HG03060 (cell line): ENCODE results near the gene TEX30.
"Not testable (repeated sequence)": the region's sequence is repeated elsewhere in the genome, so short reads cannot be mapped to it uniquely, and the experiment has no call there.

ENCODE experiments used
- ATAC-seq: cut with Tn5 transposase; IDR thresholded peaks from one replicate; pipeline ENCODE4 v1.9.1; 2021; ENCODE audit warnings: low read depth, moderate number of reproducible peaks; ENCODE audit not compliant: unreplicated experiment

TEX30 gene

DNA sequence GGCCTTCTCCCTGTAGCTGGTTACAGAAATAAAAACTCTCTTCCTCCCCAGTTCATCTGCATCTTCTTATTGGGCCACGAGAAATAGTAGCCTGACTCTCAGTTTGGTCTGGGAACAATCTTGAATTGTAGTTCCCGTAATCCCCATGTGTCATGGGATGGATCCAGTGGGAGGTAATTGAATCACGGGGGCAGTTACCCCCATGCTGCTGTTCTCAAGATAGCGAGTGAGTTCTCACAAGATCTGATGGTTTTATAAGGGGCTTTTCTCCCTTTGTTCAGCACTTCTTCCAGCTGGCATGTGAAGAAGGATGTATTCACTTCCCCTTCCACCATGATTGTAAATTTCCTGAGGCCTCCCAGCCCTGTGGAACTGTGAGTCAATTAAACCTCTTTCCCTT, 7.1 kb upstream of the TEX30 start:
- not testable (repeated sequence) for ATAC-seq

DNA sequence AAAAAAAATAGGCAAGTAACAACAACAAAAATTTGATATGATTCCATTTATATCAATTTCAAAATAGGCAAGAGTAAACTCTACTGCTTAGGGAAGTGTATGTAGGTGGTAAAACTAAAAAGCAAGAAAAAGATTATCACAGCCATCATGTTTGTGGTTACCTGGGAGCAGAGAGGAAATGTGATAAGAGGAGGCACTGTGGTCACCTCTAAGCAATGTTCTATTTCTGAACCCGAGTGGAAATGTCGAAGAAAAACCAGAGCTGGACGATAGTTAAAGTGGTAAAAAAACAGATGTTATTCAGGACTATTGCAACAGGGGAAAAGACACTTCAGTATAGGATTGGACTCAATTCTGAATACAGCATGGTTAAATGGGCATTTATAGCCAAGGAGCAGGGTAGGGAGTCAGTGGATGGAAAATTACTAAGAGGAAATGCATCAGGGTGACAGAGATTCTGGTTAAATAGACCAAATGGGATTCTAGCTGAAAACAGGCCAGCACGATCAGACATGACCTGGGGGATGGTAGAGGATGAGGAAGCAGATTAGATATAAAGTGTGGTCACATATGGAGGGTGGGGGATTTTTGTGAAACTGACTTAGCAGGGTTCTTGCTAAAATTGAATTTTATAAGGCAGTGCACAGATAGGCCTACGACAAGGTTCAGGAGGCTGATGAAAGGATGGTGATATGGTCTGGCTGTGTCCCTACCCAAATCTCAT, 6.0 kb upstream of the TEX30 start:
- ATAC-seq, result no peak

DNA sequence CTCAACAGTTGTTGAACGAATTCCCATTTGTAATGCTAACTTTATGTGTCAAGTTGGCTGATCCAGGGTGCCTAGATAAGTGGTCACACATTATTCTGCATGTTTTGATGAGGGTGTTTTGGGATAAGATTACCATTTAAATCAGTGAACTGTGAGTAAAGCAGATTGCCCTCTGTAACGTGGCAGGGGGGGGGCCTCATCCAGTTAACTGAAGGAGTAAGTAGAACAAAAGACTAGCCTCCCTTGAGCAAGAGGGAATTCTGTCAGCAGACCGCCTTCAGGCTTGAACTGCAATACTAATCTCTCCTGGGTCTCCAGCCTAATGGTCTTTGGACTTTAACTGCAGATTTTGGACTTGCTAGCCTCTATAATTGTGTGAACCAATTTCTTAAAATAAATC, 4.2 kb upstream of the TEX30 start:
- ATAC-seq, result no peak

DNA sequence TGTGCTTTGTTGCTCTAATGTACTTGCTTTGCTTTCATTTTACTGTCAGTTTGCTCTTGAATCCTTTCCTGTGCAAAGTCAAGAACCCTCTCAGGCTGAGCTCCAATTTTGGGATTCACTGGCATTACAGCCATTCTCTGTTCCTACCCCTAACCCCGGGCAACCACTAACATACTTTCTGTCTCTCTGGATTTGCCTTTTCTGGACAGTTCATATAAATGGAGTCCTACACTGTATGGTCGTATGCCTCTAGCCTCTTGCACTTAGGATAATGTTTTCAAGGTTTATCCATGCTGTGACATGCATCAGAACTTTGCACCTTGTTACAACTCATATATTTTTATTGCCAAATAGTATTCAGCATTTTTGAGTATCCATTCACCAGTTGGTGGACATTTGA, 2.7 kb upstream of the TEX30 start:
- no peak for ATAC-seq

DNA sequence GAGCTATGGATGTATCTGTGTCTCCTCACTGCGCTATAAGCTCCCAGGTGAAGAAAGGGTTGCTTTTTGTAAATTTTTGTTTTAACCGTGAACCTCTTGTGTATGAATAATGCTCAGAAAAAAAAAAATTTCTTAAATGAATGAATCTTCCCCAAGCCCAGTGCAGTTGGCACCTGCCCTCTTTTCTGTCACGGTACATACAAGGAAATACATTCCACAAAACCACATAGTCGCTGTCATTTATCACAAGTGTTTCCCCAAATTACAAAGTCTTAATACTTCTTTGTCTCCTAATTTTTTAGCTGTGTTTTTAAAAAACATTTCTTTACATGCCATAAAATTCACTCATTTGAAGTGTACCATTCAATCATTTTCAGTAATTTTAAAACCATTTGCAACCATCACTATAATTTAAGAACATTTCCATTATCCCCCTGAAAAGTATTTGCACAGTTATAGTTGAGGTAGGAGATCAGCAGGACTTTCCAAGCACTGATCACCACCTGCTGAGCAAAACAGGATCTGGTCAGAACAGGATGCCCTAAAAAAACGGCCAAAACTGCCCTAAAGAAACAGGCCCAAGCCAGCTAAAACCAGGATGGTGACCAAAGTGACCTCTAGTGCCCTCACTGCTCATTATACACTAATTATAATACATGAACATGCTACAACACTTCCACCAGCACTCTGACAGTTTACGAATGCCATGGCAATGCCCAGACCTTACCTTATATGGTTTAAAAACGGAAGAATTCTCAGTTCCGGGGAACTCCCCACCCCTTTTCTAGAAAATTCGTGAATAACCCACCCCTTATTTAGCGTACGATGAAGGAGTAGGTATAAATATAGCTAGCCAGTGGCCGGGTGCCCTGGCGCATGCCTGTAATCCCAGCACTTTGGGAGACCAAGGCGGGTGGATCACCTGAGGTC, 1.3 kb upstream of the TEX30 start:
- ATAC-seq, result no peak

DNA sequence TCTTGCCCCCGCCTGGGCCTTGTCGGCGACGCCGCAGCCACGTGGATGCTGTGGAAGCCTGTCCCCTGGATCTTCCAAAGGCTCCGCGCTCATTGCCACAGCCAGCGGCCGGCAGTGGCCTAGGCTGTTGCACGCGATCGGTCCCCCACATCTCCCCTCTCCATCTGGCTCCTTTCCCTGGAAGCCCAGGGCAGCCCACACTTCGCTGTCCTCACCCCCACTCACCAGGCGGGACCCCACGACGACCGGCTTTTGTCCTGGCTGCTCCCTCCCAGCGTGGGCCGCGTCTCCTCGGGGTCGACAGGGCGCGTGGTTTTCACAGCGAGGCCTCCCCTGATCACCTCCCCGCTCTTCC, 605 bp upstream of the TEX30 start:
- no peak for ATAC-seq

DNA sequence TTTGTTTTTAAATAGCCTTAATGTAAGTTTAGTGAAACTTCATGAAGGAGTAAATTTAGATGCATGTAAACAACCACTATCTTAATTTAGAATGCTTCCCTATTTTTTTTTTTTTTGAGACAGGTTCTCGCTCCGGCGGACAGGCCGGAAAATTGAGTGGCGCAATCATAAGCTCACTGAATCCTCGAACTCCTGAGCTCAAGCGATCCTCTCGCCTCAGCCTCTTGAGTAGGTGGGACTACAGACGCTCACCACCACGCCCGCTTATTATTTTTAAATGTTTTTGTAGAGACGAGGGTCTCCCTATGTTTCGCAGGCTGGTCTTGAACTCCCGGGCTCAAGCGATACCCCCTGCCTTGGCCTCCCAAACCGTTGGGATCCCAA, 1.6 kb downstream of the TEX30 start:
- ATAC-seq, result no peak

DNA sequence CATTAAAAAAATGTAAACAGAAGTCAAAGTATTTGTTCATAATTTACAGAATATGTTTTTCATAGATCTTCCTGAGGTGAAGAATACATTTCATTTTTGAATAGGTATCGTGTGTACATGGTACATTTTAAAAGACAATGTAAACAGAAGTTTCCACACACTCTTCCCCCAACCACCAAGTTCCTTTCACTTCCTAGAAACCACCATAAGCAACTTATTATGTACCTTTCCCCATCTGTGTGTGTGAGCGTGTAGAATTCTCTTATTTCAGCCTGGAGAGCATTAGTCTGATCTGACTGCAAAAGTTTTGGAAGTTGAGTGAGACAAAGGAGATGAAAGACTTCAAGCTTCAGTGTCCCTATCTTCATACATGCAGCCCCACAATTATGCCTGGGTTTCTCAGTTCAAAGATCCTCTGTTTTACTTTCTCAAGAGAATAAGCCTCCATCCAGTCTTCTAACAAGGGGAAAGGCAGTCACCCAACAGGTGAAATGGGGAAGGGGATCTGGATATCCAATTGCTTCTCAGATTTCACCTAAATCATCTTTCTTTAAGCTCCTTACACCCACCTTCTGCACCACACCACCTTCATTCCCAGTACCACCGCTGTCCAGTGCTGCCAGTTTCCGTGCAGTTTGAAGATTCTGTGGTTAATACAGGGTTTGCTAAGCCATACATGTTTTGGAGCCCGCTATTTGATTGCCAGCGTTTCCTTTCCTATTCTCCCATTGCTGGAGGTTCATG, 2.1 kb downstream of the TEX30 start:
- ATAC-seq, result no peak

DNA sequence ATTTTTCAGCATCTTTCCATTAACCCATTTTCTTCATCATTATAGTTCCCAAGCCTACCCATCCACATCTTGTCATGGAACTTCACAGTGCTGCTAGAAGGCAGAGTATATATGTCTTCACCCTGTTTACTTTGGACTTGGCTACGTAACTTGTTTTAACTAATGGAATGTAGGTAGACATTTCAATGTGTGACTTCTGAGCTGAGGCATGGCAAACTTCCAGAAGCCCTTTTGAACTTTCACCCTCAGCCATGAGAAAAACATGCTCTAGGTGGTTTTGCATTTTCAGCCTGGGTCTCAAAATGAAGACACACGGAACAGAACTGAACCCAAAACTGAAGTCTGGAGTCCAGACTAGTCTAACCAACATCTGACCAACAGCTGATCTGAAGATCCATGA, 3.2 kb downstream of the TEX30 start:
- no peak for ATAC-seq

DNA sequence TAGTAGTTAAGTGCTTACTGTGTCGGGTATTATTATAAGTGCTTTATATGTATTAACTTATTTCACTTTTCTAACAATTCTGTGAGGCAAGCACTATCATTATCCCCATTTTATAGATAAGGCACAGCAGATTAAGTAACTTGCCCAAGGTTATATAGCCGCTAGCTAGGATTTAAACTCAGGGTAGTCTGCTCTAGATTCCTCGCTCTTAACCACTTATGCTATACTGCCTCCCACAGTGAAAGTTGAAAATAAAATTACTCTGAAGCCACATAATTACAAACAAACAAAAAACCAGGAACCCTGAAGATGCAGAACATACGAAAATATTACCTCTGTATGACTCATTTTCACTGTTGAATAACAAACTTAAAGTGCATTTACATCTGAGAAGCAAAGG, 3.9 kb downstream of the TEX30 start:
- ATAC-seq, result no peak

DNA sequence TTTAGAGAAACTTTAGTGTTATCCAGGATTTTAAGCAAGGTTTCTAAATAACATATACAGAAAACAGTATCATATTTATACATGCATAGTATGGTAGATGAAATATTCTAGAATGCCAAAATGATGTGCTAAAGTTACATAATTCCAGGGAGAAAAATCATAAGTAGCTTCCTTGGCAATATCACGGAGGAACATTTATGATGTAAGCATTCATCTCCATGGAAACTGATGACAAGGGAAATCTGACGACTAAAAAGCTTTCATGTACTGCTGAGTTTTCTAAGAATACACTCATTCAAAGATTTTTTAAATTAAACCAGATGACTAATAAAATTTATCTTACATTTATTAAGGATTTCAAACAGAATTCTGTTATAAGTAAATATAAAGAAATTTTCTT, 4.7 kb downstream of the TEX30 start:
- no peak for ATAC-seq

DNA sequence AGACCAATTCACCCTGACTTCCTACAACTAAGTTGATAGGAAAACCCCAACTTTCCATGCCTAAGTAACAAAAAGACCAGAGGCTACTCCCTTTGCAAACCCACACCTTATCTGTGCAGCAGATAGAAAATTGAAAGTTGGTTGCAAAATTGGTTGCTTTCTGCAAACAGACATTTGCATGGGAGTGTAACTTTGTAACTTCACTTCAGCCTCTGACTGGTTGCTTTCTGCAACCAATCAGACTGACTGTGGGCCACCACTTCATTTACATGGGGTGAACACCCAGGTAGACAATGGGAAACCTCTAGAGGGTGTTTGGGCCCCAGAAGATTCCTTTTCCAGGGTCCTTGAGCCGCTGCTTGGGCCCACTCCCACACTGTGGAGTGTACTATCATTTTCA, 9.8 kb downstream of the TEX30 start:
- no peak for ATAC-seq

DNA sequence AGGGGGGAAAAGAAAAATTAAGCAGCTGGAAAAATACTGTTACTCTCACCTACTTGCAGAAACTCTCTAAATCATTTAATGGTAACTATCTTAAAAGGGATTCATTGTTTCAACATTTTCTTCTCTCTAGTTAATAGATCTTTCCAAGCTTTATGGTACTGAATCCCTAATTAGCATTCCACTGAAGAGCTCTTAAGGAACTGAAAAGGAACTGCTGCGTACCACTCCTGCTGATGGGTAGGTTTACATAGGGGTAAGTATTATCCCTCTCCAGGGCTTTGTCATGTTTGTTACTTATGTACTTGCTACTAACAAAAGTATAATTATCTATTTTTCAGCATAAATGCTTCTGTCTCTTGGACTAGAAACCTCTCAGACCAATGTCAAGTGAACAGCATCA, 12.5 kb downstream of the TEX30 start:
- no peak for ATAC-seq

DNA sequence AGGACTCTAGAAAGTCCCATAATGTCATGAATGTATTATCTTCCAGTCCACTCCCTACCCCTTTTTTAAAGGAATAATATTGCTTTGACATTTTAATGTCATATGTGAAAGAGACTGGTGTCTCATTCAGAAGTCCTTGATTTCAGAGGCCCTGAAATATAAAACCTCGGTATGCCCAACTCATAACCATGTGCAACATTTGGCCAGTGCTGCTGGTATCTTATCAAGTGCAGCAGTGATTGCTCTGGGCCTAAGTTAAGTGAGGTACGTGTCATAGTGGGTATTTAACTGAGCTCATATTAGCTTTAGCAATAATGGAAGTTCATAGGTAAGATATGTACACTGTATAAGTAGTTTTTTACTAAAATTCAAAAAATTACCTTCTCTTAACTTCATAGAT, 14.7 kb downstream of the TEX30 start:
- no peak for ATAC-seq

DNA sequence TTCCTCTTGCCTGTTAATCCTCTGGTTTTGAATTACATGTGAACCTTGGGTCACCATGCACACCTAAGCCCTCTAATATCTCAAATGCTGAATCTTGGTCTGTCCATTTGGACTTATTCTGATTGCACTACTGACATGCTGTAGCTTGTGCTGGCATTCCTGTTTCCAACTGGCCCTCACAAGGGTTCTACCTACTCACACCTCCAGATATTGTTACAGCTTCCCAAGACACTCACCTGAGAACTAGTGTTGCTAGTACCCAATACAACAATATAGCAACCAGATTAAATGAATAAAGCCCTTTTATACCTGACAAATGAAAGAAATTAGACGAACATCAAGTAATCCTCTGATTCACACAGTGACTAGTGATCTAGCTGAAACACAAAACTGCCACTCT, 16.6 kb downstream of the TEX30 start:
- ATAC-seq, result no peak

DNA sequence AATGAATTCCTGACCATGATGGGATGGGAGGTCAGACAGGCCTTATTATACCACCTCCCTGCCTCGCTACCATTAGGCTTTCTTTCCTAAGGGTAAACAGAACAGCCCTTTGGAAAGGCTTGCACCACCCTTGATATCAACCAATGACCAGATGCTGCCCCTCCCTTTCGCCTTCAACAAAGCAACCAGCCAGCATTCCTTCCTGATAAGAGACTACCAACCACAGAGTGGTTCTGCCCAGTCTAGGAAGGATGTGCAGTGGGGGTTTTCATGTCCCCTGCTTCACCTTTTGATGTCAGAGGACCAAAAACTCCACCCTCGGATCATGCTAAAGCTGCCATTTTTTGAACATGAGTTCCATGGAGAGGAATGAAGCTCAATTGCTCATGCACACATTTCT, 21.7 kb downstream of the TEX30 start:
- ATAC-seq, result no peak

DNA sequence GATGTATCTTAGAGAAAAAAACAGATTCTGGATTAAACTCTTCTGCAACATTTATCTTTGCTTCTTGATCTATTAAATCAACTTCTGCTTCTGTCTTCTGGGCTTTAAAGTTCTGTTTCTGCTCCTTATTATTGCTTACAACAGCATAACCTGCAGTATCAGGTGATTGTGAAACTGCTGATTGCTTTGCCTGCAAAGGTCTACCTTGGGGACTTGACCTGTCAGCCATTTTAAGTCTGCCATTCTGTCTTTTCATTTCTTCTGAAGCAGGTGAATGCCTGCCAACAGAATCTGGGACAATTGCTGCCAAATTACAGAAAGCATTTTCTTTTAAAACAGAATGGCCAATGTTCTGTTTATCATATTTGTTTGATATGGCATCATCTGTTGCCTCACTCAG, 31.1 kb downstream of the TEX30 start:
- ATAC-seq, result no peak

DNA sequence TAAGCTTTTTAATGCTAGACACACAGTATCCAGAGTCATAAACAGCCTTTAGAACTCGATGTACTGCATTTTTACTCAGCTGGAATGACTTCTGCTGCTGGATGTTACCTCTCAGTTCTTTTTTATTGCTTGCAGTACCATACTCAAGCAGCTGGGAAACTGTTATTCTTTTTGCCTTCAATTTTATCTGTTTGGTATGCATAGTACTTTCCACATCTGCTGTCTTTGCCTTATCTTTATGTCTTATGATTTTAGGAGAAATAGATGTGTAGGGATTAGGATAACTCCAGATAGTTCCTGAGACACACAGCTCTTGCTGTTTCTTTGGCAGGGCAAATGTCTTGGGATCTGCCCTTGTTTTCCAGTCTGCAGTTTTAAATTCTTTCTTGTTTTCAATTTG, 31.5 kb downstream of the TEX30 start:
- no peak for ATAC-seq

DNA sequence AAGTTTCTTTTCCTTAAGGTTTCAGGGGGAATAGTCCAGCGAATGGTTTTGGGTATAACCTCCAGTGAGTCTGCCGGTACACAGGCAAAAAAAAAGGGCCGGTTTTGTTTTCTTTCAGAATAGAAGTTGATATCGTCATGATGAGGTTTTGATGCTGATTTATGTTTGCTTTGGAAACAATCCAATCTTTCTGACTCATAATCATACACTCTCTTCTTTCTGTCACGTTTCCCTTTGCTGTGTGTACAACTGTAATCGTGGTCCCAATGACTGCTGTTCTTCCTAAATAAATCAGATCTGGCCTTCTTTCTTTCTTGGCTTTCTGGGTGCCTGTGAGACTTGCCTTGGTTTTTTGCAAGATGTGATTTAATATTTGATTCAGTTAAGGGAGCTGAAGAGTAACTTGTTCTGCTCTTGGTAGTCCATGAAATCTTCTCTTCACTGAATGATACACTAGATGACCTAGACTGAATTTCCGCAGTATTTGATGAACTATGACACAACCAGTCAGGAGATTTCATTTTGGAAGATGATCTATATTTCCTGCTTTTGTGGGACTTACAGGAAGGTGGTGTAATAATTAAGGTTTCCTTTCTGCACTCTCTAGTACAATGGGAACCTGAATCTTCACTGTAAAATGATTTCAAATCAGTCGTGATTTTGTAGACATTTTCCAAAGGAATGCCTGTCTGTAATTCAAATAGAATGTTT, 43.9 kb downstream of the TEX30 start:
- no peak for ATAC-seq

DNA sequence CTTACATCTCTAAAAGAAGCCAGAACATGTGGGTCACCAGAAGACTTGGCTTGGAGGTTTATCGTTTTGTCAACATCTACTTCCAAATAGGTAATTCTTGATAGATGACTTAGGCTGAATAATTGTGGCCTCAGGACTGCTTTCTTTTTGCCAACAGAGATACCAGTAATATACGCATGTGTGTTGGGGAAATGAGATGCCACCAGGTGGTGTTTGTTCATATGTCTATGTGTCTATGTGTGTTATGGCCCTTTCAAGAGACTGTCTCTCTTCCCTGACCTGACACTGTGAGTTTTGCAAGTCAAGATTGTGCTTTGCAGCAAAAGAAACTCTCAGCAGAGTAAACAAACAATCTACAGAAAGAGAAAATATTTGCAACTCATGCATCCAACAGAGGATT, 47.2 kb downstream of the TEX30 start:
- ATAC-seq, result no peak

DNA sequence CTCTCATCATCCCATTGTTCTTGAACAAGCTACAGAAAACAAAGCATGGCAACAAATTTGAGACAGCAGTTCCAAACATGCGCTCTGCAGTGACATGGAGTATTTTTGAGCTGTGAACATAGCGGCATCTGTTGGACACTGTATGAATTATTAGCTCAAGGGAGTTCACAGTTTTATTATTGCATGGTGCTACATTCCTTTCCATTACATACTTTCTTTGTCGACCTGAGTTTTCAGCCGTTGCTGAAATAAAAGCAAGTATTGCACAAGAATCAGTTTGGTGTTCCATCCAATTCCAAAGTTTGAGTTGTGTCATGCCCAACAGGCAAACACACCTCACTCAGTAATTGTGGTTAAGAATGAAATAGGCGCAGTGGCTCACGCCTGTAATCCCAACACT, 48.7 kb downstream of the TEX30 start:
- ATAC-seq, result no peak
